GM10248 (cell line): ENCODE measurements around the gene NEUROG1.

Experiments used
- CTCF ChIA-PET: fragments of 300-600 bp; sonication (Branson Sonifier 250); formaldehyde crosslinking; extraction: SDS; loops from one replicate; lab custom pipeline; 2021; ENCODE audit warnings: antibody characterized with exemption; lab: Yijun Ruan, JAX
- POLR2A ChIA-PET: fragments of 350-650 bp; sonication (Branson Sonifier 250); formaldehyde crosslinking; extraction: SDS; loops from one replicate; lab custom pipeline; 2020; ENCODE audit warnings: antibody characterized with exemption; lab: Yijun Ruan, JAX
- DNase-seq: peaks from one replicate; pipeline ENCODE4 v3.0.0; 2012; ENCODE audit errors: extremely low spot score
- CTCF ChIP-seq: IDR thresholded peaks from 2 replicates; pipeline ENCODE4 v1.5.1; 2012; ENCODE audit warnings: mild to moderate bottlenecking, low read depth; ENCODE audit errors: extremely low read depth, missing control alignments, control extremely low read depth

Gene NEUROG1

GRCh38 chr5:135565725-135566421, 30.1 kb upstream of the NEUROG1 start:
- CTCF ChIA-PET, result interaction anchor here (0.8 to 29.6 kb wide), 34 partner anchors 8 to 682 kb away, joined by 3 to 914 read pairs (median 6); partner anchors contain the start of genes CXCL14, DCANP1 and TIFAB
- peak; percentile 75 for DNase-seq
- POLR2A ChIA-PET, result no interaction called here
- TF ChIP-seq CTCF, result peak; percentile 90

GRCh38 chr5:135565266-135565665, 29.5 kb upstream of the NEUROG1 start:
- TF ChIP-seq CTCF, result no peak
- DNase-seq, result no peak
- ChIA-PET CTCF (interaction anchor here (1.0 to 29.6 kb wide), 18 partner anchors 10 to 380 kb away, joined by 3 to 914 read pairs (median 8); partner anchors contain the start of genes CXCL14, DCANP1 and TIFAB), POLR2A (no interaction called here)

- POLR2A ChIA-PET, result no interaction called here
- no peak for TF ChIP-seq CTCF
- CTCF ChIA-PET, result interaction anchor here (0.7 to 29.6 kb wide), 8 partner anchors 12 to 265 kb away, joined by 3 to 914 read pairs (median 30); partner anchors contain the start of genes CXCL14 and TIFAB
- no peak for DNase-seq
Observed at GRCh38 chr5:135564331-135564730, 28.6 kb upstream of the NEUROG1 start.

GRCh38 chr5:135561266-135561665, 25.5 kb upstream of the NEUROG1 start:
- DNase-seq, result no peak
- TF ChIP-seq CTCF, result no peak
- CTCF ChIA-PET, result interaction anchor here (0.6 to 29.6 kb wide), 23 partner anchors 8 to 651 kb away, joined by 3 to 914 read pairs (median 4); partner anchors contain the start of gene TIFAB
- POLR2A ChIA-PET, result no interaction called here

GRCh38 chr5:135560858-135561257, 25.1 kb upstream of the NEUROG1 start:
- TF ChIP-seq CTCF, result peak; percentile 81
- DNase-seq, result peak; percentile 80
- POLR2A ChIA-PET, result no interaction called here
- CTCF ChIA-PET, result interaction anchor here (0.6 to 29.6 kb wide), 22 partner anchors 8 to 600 kb away, joined by 3 to 914 read pairs (median 4); partner anchors contain the start of gene TIFAB

GRCh38 chr5:135559354-135559753, 23.6 kb upstream of the NEUROG1 start:
- ChIA-PET POLR2A (no interaction called here), CTCF (interaction anchor here (1.4 to 29.6 kb wide), 5 partner anchors 7 to 270 kb away, joined by 3 to 914 read pairs (median 77); partner anchors contain the start of gene TIFAB)
- TF ChIP-seq CTCF, result no peak
- no peak for DNase-seq
